Fibroblast of lung (primary cell): Measurements from ENCODE around the gene KLHL13. TPM values are rescaled to one million over a fixed set of nuclear protein-coding genes. Genes with fewer than 3 reads are reported as not detected.

ENCODE experiments used
- DNase-seq, 2 donors: peaks; one replicate each; pipeline versions ENCODE4 v3.0.0 to v3.0.0-alpha.2; 2010; ENCODE audit warnings: low read depth in 2 of 2
- H2AFZ ChIP-seq: 2 replicates; pipeline ENCODE4 v1.5.1; 2012; ENCODE audit warnings: low read length, control low read depth, inconsistent platforms
- H3K27ac ChIP-seq: 2 replicates; pipeline ENCODE4 v1.5.1; 2011; ENCODE audit warnings: low read length, control low read depth; ENCODE audit not compliant: insufficient read depth
- H3K27me3 ChIP-seq: 2 replicates; pipeline ENCODE4 v1.5.1; 2011; ENCODE audit warnings: mild to moderate bottlenecking, low read length; ENCODE audit not compliant: control insufficient read depth, insufficient read depth
- H3K36me3 ChIP-seq: 2 replicates; pipeline ENCODE4 v1.5.1; 2011; ENCODE audit warnings: low read length; ENCODE audit not compliant: control insufficient read depth, insufficient read depth
- H3K4me1 ChIP-seq: 2 replicates; pipeline ENCODE4 v1.5.1; 2011; ENCODE audit warnings: low read length; ENCODE audit not compliant: control insufficient read depth, insufficient read depth; ENCODE audit errors: extremely low read depth
- H3K4me2 ChIP-seq: 2 replicates; pipeline ENCODE4 v1.5.1; 2011; ENCODE audit warnings: low read length, control low read depth; ENCODE audit not compliant: insufficient read depth; ENCODE audit errors: extremely low read depth
- H3K4me3 ChIP-seq, 4 experiments: fragments of 200-600 bp in 1 of 4; sonication (generic) in 1 of 4; replicated peaks in 1 of 4; 2 replicates each; pipeline ENCODE4 v1.5.1; 2011 to 2016; ENCODE audit warnings: low read length in 4 of 4, low read depth in 3 of 4, mild to moderate bottlenecking in 3 of 4, control low read depth in 2 of 4, inconsistent platforms in 1 of 4, mixed read lengths in 1 of 4; ENCODE audit not compliant: insufficient read depth in 1 of 4; ENCODE audit errors: control extremely low read depth in 1 of 4
- H3K79me2 ChIP-seq: 2 replicates; pipeline ENCODE4 v1.5.1; 2012; ENCODE audit warnings: mild to moderate bottlenecking, low read length, inconsistent platforms; ENCODE audit not compliant: control insufficient read depth, insufficient read depth
- H3K9ac ChIP-seq: 2 replicates; pipeline ENCODE4 v1.5.1; 2011; ENCODE audit warnings: mild to moderate bottlenecking, low read length, control low read depth; ENCODE audit not compliant: insufficient read depth
- H3K9me3 ChIP-seq: 2 replicates; pipeline ENCODE4 v1.5.1; 2012; ENCODE audit warnings: low read depth, low read length; ENCODE audit not compliant: control insufficient read depth, insufficient read depth
- H4K20me1 ChIP-seq: 2 replicates; pipeline ENCODE4 v1.5.1; 2011; ENCODE audit warnings: low read length; ENCODE audit not compliant: control insufficient read depth, insufficient read depth; ENCODE audit errors: extremely low read depth
- CTCF ChIP-seq, 2 donors: IDR thresholded peaks in 1 of 2; conservative IDR thresholded peaks in 1 of 2; 1 replicate in 1 of 2; 2 replicates in 1 of 2; pipeline ENCODE4 v1.5.1; 2011 to 2012; ENCODE audit warnings: low read length in 2 of 2, control low read depth in 1 of 2, inconsistent platforms in 1 of 2, low read depth in 1 of 2, mild to moderate bottlenecking in 1 of 2
- EZH2 ChIP-seq: IDR thresholded peaks from 2 replicates; pipeline ENCODE4 v1.5.1; 2012; ENCODE audit warnings: low read length, control low read depth, mild to moderate bottlenecking; ENCODE audit errors: missing control alignments
- polyA plus RNA-seq, 2 donors: library from polyadenylated mRNA; depleted of rRNA in 1 of 2; stranded (reverse) in 1 of 2; unstranded in 1 of 2; fragments of >200 nt; gene quantifications; 2 replicates each; pipeline ENCODE4 v1.2.1, GENCODE V29; 2011 to 2012; ENCODE audit warnings: missing spikeins in 1 of 2
- total RNA-seq: library from RNA; depleted of rRNA; stranded (reverse); fragments of >200 nt; gene quantifications from 2 replicates; pipeline ENCODE4 v1.2.1, GENCODE V29; 2014

KLHL13 gene
- total and polyA plus RNA-seq, 2 donors (not counting 1 experiment from before 2014, with no cell fraction given) = 6.2 to 22.5 TPM

GRCh38 chrX:117982694-117983392 is 133.8 kb downstream of the KLHL13 start:
- TF ChIP-seq EZH2 = no peak
- TF ChIP-seq CTCF (conservative IDR thresholded peaks at IDR 0.05 in 1 of 2, IDR thresholded peaks at IDR 0.05 in 1 of 2; ENCODE audit: low read depth in 1 of 2, low read length in 2 of 2) = no peak
- no peak overlapping the region for H3K4me2 ChIP-seq
- H3K79me2 ChIP-seq = no peaks in the 10 kb centered on the region
- no peak overlapping the region for H2AFZ ChIP-seq
- H4K20me1 ChIP-seq = no peaks in the 10 kb centered on the region
- H3K27ac ChIP-seq = no peak overlapping the region
- H3K4me3 ChIP-seq = no peak overlapping the region
- no peaks in the 10 kb centered on the region for H3K9me3 ChIP-seq
- no peaks in the 10 kb centered on the region for H3K36me3 ChIP-seq
- H3K9ac ChIP-seq = no peak overlapping the region
- no peaks in the 10 kb centered on the region for H3K4me1 ChIP-seq
- no peak for DNase-seq
- no peaks in the 10 kb centered on the region for H3K27me3 ChIP-seq

- Histone ChIP-seq H2AFZ (no peak overlapping the region), H3K36me3 (no peaks in the 10 kb centered on the region), H3K79me2 (no peaks in the 10 kb centered on the region), H3K27ac (no peak overlapping the region), H3K4me1 (no peaks in the 10 kb centered on the region), H3K9ac (no peak overlapping the region), H3K9me3 (no peaks in the 10 kb centered on the region), H3K4me3 (no peak overlapping the region), H3K27me3 (no peaks in the 10 kb centered on the region), H4K20me1 (no peaks in the 10 kb centered on the region), H3K4me2 (no peak overlapping the region)
- no peak for DNase-seq
- TF ChIP-seq CTCF (conservative IDR thresholded peaks at IDR 0.05 in 1 of 2, IDR thresholded peaks at IDR 0.05 in 1 of 2; ENCODE audit: low read depth in 1 of 2, low read length in 2 of 2) = no peak
- no peak for TF ChIP-seq EZH2
These were observed 138.2 kb downstream of the KLHL13 start for GRCh38 chrX:117978402-117978801.

GRCh38 chrX:117977526-117977925 is 139.1 kb downstream of the KLHL13 start:
- no peak overlapping the region for H3K4me3 ChIP-seq
- peak in 1 of 2 donors; percentile 55 for DNase-seq
- H3K27me3 ChIP-seq = no peaks in the 10 kb centered on the region
- no peaks in the 10 kb centered on the region for H4K20me1 ChIP-seq
- H3K9me3 ChIP-seq = no peaks in the 10 kb centered on the region
- no peaks in the 10 kb centered on the region for H3K4me1 ChIP-seq
- TF ChIP-seq EZH2 (no peak), CTCF (conservative IDR thresholded peaks at IDR 0.05 in 1 of 2, IDR thresholded peaks at IDR 0.05 in 1 of 2; ENCODE audit: low read depth in 1 of 2, low read length in 2 of 2) (no peak)
- H2AFZ ChIP-seq = no peak overlapping the region
- no peak overlapping the region for H3K27ac ChIP-seq
- no peaks in the 10 kb centered on the region for H3K79me2 ChIP-seq
- no peak overlapping the region for H3K4me2 ChIP-seq
- H3K36me3 ChIP-seq = no peaks in the 10 kb centered on the region
- H3K9ac ChIP-seq = no peak overlapping the region
